Measurements from ENCODE around the gene ARCN1. TPM values are rescaled to one million over a fixed set of nuclear protein-coding genes. Genes with fewer than 3 reads are reported as not detected.

The ARCN1 gene
- total RNA-seq, 2 experiments from 2014 or later, result 107 to 108 TPM

DNA sequence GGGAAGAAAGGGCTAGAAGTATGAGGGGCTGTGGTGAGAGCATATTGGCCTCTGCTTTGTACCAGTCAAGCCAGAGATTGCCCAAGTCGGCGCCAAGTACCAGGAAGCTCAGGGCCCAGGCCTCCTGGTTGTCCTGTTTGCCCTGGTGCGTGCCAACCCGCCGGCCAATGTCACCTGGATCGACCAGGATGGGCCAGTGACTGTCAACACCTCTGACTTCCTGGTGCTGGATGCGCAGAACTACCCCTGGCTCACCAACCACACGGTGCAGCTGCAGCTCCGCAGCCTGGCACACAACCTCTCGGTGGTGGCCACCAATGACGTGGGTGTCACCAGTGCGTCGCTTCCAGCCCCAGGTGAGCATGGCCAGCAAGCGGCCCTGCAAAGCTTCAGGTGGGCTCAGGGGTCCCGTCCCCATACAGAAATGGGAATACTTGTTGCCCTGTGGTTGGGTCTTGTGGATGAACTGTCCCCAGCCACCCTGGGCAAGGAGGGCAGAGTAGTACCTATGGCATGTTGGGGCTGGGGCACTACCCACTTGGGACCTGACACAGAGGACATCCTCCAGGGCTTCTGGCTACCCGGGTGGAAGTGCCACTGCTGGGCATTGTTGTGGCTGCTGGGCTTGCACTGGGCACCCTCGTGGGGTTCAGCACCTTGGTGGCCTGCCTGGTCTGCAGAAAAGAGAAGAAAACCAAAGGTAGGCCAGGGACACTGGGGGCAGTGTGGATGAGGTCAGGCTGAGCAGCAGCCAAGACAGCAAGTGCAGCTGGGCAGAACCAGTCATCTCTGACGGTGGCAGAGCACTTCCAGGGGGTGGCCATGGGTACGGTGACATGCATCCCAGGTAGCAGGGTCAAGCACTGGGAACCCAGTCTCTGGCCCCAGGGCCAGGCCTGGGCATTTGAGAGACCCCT lies 39.1 kb upstream of the ARCN1 start:
- no peaks in the 10 kb centered on the region for H3K27me3 Mint-ChIP-seq
- no peak overlapping the region for H3K4me3 Mint-ChIP-seq
- H3K36me3 Mint-ChIP-seq, result peaks cover 1% of the 10 kb centered on the region
- DNase-seq, result no peak
- peaks cover 15% of the 10 kb centered on the region for H3K4me1 Mint-ChIP-seq
- no peak overlapping the region for H3K27ac Mint-ChIP-seq
- ATAC-seq (ENCODE audit: low read depth), result no peak
- H3K9me3 Mint-ChIP-seq, result no peaks in the 10 kb centered on the region
- POLR2A ChIA-PET, result interaction anchor here (0.5 kb wide), 1 partner anchor 69 kb away, joined by 3 read pairs; no protein-coding TSS in a partner anchor

DNA sequence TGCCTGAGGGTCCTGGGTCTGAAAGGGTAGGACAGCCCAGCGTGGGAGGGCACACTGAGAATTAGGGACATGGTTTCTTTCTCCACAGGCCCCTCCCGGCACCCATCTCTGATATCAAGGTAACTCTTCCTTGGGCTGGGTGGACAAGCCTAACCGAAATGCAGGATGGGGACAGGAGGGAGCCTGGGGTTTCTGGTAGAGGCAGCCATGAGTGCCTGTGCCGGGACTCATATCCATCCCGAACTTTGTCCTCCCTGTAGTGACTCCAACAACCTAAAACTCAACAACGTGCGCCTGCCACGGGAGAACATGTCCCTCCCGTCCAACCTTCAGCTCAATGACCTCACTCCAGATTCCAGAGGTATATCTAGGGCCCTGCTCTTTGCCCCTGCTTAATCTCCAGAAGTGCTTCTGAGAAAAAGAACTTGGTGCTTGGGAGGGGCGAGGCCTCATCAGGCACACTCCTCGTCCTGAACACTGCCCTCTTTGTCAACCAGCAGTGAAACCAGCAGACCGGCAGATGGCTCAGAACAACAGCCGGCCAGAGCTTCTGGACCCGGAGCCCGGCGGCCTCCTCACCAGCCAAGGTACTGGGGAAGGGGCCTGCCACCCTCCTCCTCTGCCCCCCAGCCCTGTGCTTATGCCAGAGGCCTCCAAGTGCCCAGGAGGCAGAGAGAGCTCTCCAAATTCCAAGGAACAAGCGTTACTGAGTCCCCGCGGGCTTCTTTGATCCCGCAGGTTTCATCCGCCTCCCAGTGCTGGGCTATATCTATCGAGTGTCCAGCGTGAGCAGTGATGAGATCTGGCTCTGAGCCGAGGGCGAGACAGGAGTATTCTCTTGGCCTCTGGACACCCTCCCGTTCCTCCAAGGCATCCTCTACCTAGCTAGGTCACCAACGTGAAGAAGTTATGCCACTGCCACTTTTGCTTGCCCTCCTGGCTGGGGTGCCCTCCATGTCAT lies 38.2 kb upstream of the ARCN1 start:
- Mint-ChIP-seq H3K27me3 (no peaks in the 10 kb centered on the region), H3K4me3 (no peak overlapping the region), H3K9me3 (no peaks in the 10 kb centered on the region), H3K27ac (no peak overlapping the region), H3K4me1 (peaks cover 13% of the 10 kb centered on the region), H3K36me3 (peaks cover 1% of the 10 kb centered on the region)
- ATAC-seq (ENCODE audit: low read depth) (no peak), DNase-seq (no peak)
- POLR2A ChIA-PET, result interaction anchor here (1.0 kb wide), 1 partner anchor 39 kb away, joined by 3 read pairs; no protein-coding TSS in a partner anchor

DNA sequence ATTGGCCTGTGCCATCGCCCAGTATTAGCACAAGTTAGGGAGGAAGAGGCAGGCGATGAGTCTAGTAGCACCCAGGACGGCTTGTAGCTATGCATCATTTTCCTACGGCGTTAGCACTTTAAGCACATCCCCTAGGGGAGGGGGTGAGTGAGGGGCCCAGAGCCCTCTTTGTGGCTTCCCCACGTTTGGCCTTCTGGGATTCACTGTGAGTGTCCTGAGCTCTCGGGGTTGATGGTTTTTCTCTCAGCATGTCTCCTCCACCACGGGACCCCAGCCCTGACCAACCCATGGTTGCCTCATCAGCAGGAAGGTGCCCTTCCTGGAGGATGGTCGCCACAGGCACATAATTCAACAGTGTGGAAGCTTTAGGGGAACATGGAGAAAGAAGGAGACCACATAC lies 36.9 kb upstream of the ARCN1 start:
- POLR2A ChIA-PET, result no interaction called here
- DNase-seq (no peak), ATAC-seq (ENCODE audit: low read depth) (no peak)
- Mint-ChIP-seq H3K36me3 (peaks cover 1% of the 10 kb centered on the region), H3K27ac (no peak overlapping the region), H3K4me3 (no peak overlapping the region), H3K27me3 (no peaks in the 10 kb centered on the region), H3K9me3 (no peaks in the 10 kb centered on the region), H3K4me1 (peaks cover 6% of the 10 kb centered on the region)

DNA sequence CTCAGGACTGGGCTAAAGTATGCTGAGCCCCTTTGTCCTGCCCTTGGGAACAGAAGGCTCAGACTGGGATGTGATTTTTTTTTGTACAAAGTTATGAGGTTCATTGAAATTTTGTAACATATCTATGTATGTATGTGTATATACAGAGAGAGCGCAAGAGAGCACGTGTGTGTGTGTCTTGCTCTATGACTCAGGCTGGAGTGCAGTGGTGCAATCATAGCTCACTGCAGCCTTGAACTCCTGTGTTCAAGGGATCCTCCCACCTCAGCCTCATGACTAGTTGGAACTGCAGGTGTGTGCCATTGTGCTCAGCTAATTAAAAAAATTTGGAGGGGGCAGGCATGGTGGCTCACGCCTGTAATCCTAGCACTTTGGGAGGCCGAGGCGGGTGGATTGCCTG lies 35.5 kb upstream of the ARCN1 start:
- Mint-ChIP-seq H3K9me3 (no peaks in the 10 kb centered on the region), H3K27me3 (no peaks in the 10 kb centered on the region), H3K4me3 (no peak overlapping the region), H3K27ac (no peak overlapping the region), H3K4me1 (peaks cover 2% of the 10 kb centered on the region), H3K36me3 (no peaks in the 10 kb centered on the region)
- no peak for DNase-seq
- no peak for ATAC-seq (ENCODE audit: low read depth)
- POLR2A ChIA-PET, result no interaction called here

DNA sequence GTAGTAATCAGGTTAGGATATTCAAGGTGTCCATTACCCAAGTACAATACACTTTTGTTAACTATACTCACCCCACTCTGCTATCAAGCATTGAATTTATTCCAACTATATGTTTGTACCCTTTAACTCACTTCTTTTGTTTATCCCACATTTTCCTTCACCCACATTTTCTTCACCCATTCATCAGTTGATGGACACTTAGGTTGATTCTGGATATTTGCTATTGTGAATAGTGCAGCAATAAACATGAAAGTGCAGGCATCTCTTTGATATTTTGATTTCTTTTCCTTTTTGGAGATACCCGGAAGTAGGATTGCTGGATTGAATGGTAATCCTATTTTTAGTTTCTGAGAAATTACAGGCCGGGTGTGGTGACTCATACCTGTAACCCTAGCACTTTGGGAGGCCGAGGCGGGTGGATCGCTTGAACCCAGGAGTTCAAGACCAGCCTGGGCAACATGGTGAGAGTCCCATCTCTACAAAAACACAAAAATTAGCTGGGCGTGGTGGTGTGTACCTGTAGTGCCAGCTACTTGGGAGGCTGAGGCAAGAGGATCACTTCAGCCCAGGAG lies 34.7 kb upstream of the ARCN1 start:
- POLR2A ChIA-PET, result no interaction called here
- DNase-seq (no peak), ATAC-seq (ENCODE audit: low read depth) (no peak)
- Mint-ChIP-seq H3K27ac (no peak overlapping the region), H3K9me3 (no peaks in the 10 kb centered on the region), H3K27me3 (no peaks in the 10 kb centered on the region), H3K36me3 (no peaks in the 10 kb centered on the region), H3K4me1 (no peaks in the 10 kb centered on the region), H3K4me3 (no peak overlapping the region)

DNA sequence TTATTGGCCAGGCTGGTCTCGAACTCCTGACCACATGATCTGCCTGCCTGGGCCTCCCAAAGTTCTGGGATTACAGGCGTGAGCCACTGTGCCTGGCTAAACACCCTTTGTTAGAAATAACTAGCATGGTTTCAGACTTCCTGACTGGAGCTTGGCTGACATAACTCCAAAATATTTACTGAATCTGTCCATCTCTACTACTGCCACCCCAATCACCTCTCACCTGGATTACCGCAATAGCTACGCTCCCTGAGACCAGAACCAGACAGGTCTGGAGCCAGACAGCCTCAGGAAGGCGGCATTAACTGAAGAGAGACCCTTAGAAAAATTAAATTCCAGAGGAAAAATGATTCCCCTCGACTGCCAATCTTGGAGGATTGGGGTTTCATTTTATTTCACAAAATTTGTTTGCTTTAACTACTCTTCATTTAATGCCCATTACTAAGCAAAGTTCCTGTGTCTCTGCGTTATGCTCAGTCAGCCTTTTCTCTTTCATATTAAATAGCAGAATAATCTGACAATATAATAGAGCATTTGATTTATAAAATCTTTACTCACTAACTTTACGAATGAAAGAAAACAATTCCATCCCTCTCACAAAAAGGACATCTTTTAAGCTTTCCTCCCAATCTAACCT lies 28.1 kb upstream of the ARCN1 start:
- ATAC-seq (ENCODE audit: low read depth), result no peak
- H3K27ac Mint-ChIP-seq, result no peak overlapping the region
- H3K27me3 Mint-ChIP-seq, result no peaks in the 10 kb centered on the region
- H3K4me1 Mint-ChIP-seq, result no peaks in the 10 kb centered on the region
- POLR2A ChIA-PET, result no interaction called here
- DNase-seq, result no peak
- no peaks in the 10 kb centered on the region for H3K9me3 Mint-ChIP-seq
- peaks cover 1% of the 10 kb centered on the region for H3K36me3 Mint-ChIP-seq
- H3K4me3 Mint-ChIP-seq, result no peak overlapping the region

DNA sequence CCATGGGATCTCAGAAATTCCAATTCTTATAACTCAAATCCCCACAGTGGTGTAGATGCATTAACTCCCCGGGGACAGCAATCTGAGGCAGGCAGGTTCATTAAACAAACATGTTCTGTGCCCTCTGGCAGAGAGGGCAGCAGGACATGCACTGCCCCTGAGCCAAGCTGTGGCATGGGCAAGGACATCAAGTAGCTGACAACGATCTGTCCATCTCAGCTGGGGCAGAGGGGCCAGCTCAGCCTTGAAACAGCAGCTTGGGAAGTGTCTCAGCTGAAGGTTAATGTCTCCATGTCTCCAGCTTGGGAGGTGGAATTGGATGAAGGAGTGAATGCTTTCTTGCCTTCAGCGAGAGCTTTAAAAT lies 27.6 kb upstream of the ARCN1 start:
- no peak overlapping the region for H3K27ac Mint-ChIP-seq
- no peaks in the 10 kb centered on the region for H3K9me3 Mint-ChIP-seq
- no peaks in the 10 kb centered on the region for H3K4me1 Mint-ChIP-seq
- ATAC-seq (ENCODE audit: low read depth) (no peak), DNase-seq (no peak)
- H3K4me3 Mint-ChIP-seq, result no peak overlapping the region
- POLR2A ChIA-PET, result no interaction called here
- peaks cover 1% of the 10 kb centered on the region for H3K36me3 Mint-ChIP-seq
- H3K27me3 Mint-ChIP-seq, result no peaks in the 10 kb centered on the region

DNA sequence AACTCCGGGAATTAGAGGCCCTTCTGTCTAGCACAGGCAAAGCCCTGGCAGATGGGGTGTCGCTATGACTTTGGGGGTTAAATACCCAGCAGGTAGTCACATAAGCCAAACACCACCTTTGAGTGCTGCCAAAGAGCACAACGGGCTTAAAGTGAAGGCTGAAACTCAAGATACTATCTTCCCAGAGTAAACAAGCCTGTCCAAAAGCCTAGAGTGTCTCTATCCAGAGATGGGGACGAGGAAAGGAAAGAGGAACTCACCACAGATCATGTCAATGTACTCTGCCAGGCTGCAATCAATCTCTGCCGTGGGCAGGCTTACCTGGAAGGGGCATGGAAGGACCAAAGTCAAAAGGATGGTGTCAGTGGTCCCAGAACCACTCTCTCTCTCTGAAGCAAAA lies 26.7 kb upstream of the ARCN1 start:
- H3K27ac Mint-ChIP-seq, result no peak overlapping the region
- no peak for ATAC-seq (ENCODE audit: low read depth)
- H3K9me3 Mint-ChIP-seq, result no peaks in the 10 kb centered on the region
- POLR2A ChIA-PET, result no interaction called here
- H3K36me3 Mint-ChIP-seq, result peaks cover 3% of the 10 kb centered on the region
- no peaks in the 10 kb centered on the region for H3K4me1 Mint-ChIP-seq
- H3K4me3 Mint-ChIP-seq, result no peak overlapping the region
- DNase-seq, result no peak
- H3K27me3 Mint-ChIP-seq, result no peaks in the 10 kb centered on the region

DNA sequence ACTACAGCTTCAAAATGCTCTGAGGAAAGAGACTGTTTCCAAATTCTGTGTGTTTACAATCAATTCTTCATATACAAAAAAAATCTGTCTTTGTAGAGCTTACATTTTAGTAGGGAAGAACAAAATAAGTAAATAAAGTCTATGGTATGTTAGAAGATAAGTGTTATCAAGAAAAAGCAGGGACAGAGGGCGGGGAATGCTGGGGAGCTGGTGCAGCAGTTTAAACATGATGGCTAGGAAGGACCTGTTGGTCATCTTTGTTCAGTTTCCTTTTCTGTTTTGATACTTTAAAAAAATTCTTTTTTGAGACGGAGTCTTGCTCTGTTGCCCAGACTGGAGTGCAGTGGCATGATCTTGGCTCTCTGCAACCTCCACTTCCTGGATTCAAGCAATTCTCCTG lies 25.1 kb upstream of the ARCN1 start:
- Mint-ChIP-seq H3K4me3 (no peak overlapping the region), H3K27me3 (no peaks in the 10 kb centered on the region), H3K9me3 (no peaks in the 10 kb centered on the region), H3K36me3 (peaks cover 6% of the 10 kb centered on the region), H3K27ac (no peak overlapping the region), H3K4me1 (no peaks in the 10 kb centered on the region)
- POLR2A ChIA-PET, result interaction anchor here (0.6 to 0.7 kb wide), 2 partner anchors 27 to 468 kb away, joined by 3 to 4 read pairs; no protein-coding TSS in a partner anchor
- ATAC-seq (ENCODE audit: low read depth) (no peak), DNase-seq (no peak)

DNA sequence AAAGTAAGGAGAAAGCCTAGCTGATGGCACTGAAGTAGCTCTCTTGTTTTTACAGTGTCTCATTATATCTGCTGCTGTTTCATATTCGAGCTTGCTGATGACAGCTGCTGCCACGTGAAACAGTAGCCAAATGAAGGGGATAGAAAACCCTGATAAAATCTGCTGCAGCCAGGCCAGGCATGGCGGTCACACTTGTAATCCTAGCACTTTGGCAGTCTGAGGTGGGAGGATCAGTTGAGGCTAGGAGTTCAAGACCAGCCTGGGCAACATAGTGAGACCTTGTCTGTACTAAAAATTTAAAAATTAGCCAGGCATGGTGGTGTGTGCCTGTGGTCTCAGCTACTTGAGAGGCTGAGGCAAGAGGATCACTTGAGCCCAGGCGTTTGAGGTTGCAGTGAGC lies 19.9 kb upstream of the ARCN1 start:
- POLR2A ChIA-PET, result interaction anchor here (0.6 kb wide), 1 partner anchor 443 kb away, joined by 4 read pairs; no protein-coding TSS in a partner anchor
- H3K4me1 Mint-ChIP-seq, result no peaks in the 10 kb centered on the region
- no peak for DNase-seq
- H3K36me3 Mint-ChIP-seq, result peaks cover 9% of the 10 kb centered on the region
- no peaks in the 10 kb centered on the region for H3K27me3 Mint-ChIP-seq
- H3K4me3 Mint-ChIP-seq, result no peak overlapping the region
- H3K27ac Mint-ChIP-seq, result no peak overlapping the region
- H3K9me3 Mint-ChIP-seq, result no peaks in the 10 kb centered on the region
- no peak for ATAC-seq (ENCODE audit: low read depth)

DNA sequence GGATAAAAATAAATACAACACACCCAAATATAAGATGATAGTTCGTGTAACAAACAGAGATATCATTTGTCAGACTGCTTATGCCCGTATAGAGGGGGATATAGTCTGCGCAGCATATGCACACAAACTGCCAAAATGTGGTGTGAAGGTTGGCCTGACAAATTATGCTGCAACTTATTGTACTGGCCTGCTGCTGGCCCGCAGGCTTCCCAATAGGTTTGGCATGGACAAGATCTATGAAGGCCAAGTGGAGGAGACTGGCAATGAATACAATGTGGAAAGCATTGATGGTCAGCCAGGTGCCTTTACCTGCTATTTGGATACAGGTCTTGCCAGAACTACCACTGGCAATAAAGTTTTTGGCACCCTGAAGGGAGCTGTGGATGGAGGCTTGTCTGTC lies 11.4 kb upstream of the ARCN1 start:
- ATAC-seq (ENCODE audit: low read depth) (no peak), DNase-seq (no peak)
- Mint-ChIP-seq H3K9me3 (no peaks in the 10 kb centered on the region), H3K27me3 (no peaks in the 10 kb centered on the region), H3K27ac (no peak overlapping the region), H3K4me1 (peaks cover 15% of the 10 kb centered on the region), H3K4me3 (no peak overlapping the region), H3K36me3 (no peaks in the 10 kb centered on the region)
- POLR2A ChIA-PET, result interaction anchor here (0.7 kb wide), 1 partner anchor 1219 kb away, joined by 3 read pairs; no protein-coding TSS in a partner anchor

DNA sequence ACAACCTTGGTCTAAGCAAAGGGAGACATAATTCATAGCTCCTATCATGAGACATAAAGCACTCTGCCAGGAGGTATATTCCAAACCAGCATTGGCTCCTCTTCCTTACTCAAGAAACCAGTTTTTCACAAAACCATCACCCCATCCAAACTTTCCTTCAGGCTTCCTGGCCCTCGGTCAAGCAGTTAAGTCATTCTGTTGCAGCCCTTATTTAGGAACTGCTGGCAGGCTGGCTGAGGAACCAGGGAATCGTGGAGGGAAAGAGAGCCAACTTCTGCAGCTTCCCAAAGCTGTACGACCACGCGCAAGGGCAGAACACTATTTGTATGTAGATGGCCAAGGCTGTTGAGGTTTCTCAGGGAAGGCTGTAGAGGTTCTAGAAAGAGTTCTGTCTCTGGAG lies 7.2 kb upstream of the ARCN1 start:
- Mint-ChIP-seq H3K4me1 (peaks cover 19% of the 10 kb centered on the region), H3K9me3 (no peaks in the 10 kb centered on the region), H3K4me3 (peak overlapping the region; percentile 81), H3K36me3 (no peaks in the 10 kb centered on the region), H3K27me3 (no peaks in the 10 kb centered on the region), H3K27ac (peak overlapping the region; percentile 76)
- ATAC-seq (ENCODE audit: low read depth), result no peak
- POLR2A ChIA-PET, result no interaction called here
- no peak for DNase-seq

DNA sequence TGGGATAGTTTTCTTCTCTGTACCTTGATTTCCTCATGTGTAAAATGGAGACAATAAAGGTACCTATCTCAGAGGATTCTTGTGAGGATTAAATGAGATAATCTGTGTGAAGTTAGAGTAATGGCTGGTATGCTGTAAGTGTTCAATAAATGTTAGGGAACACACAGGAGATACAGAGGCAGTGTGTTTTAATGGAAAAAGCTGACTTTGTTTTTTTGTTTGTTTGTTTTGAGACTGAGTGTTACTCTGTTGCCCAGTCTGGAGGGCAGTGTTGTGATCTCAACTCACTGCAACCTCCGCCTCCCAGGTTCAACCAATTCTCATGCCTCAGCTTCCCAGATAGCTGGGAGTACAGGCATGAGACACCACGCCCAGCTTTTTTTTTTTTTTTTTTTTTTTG lies 2.5 kb upstream of the ARCN1 start:
- no peaks in the 10 kb centered on the region for H3K27me3 Mint-ChIP-seq
- ATAC-seq (ENCODE audit: low read depth) (no peak), DNase-seq (no peak)
- H3K4me1 Mint-ChIP-seq, result peaks cover 32% of the 10 kb centered on the region
- POLR2A ChIA-PET, result interaction anchor here (0.6 kb wide), 1 partner anchor 321 kb away, joined by 3 read pairs; no protein-coding TSS in a partner anchor
- H3K36me3 Mint-ChIP-seq, result peaks cover 9% of the 10 kb centered on the region
- no peaks in the 10 kb centered on the region for H3K9me3 Mint-ChIP-seq
- no peak overlapping the region for H3K4me3 Mint-ChIP-seq
- no peak overlapping the region for H3K27ac Mint-ChIP-seq

Measured in activated naive CD8-positive, alpha-beta T cell treated with anti-CD3 and anti-CD28 coated beads, Interleukin-2, amount 10 ng/mL, durations not matched to agents 7 days and 5 days (primary cell).